Neural cell (in vitro differentiated cells): ENCODE data around the gene TIMELESS.

Source experiments
- CTCF ChIP-seq: fragments of 450-650 bp; IDR thresholded peaks from 2 replicates; pipeline ENCODE4 v1.5.1; 2014; ENCODE audit warnings: antibody characterized with exemption, mild to moderate bottlenecking, moderate library complexity; ENCODE audit not compliant: poor library complexity, severe bottlenecking
- EP300 ChIP-seq: fragments of 450-650 bp; conservative IDR thresholded peaks from 2 replicates; pipeline ENCODE4 v1.6.1; 2014; ENCODE audit warnings: antibody characterized with exemption, mild to moderate bottlenecking, moderate library complexity; ENCODE audit not compliant: poor library complexity, severe bottlenecking
- EZH2 ChIP-seq: fragments of 200-600, 300-800 bp; shearing (Covaris generic), sonication (generic); IDR thresholded peaks from 2 replicates; pipeline ENCODE4 v1.6.1; 2014; ENCODE audit warnings: antibody characterized with exemption, low read length, borderline replicate concordance, mild to moderate bottlenecking; ENCODE audit not compliant: insufficient read depth, poor library complexity, severe bottlenecking
- POLR2AphosphoS5 ChIP-seq: IDR thresholded peaks from 2 replicates; pipeline ENCODE4 v1.6.1; 2012
- RAD21 ChIP-seq: fragments of 450-650 bp; conservative IDR thresholded peaks from 2 replicates; pipeline ENCODE4 v1.6.1; 2014; ENCODE audit warnings: antibody characterized with exemption, mild to moderate bottlenecking, moderate library complexity
- REST ChIP-seq: IDR thresholded peaks from 2 replicates; pipeline ENCODE4 v1.6.1; 2012; ENCODE audit warnings: borderline replicate concordance
- SMC3 ChIP-seq: fragments of 450-650 bp; conservative IDR thresholded peaks from 2 replicates; pipeline ENCODE4 v1.6.1; 2014; ENCODE audit warnings: antibody characterized with exemption, mild to moderate bottlenecking, moderate library complexity; ENCODE audit not compliant: poor library complexity
- TAF1 ChIP-seq: IDR thresholded peaks from 2 replicates; pipeline ENCODE4 v1.6.1; 2012; ENCODE audit warnings: low read depth

- no peak for TF ChIP-seq TAF1
- no peak for TF ChIP-seq EP300
- no peak for TF ChIP-seq CTCF
- no peak for TF ChIP-seq EZH2
- TF ChIP-seq POLR2AphosphoS5, result no peak
- TF ChIP-seq REST, result no peak
- TF ChIP-seq RAD21, result no peak
- TF ChIP-seq SMC3, result no peak
Measured at GRCh38 chr12:56457817-56458216, 8.6 kb upstream of the TIMELESS start.
